ENCODE measurements around the gene TTBK1.
"Not testable (repeated sequence)": the region's sequence is repeated elsewhere in the genome, so short reads cannot be mapped to it uniquely, and the experiment has no call there.

TTBK1 gene

DNA sequence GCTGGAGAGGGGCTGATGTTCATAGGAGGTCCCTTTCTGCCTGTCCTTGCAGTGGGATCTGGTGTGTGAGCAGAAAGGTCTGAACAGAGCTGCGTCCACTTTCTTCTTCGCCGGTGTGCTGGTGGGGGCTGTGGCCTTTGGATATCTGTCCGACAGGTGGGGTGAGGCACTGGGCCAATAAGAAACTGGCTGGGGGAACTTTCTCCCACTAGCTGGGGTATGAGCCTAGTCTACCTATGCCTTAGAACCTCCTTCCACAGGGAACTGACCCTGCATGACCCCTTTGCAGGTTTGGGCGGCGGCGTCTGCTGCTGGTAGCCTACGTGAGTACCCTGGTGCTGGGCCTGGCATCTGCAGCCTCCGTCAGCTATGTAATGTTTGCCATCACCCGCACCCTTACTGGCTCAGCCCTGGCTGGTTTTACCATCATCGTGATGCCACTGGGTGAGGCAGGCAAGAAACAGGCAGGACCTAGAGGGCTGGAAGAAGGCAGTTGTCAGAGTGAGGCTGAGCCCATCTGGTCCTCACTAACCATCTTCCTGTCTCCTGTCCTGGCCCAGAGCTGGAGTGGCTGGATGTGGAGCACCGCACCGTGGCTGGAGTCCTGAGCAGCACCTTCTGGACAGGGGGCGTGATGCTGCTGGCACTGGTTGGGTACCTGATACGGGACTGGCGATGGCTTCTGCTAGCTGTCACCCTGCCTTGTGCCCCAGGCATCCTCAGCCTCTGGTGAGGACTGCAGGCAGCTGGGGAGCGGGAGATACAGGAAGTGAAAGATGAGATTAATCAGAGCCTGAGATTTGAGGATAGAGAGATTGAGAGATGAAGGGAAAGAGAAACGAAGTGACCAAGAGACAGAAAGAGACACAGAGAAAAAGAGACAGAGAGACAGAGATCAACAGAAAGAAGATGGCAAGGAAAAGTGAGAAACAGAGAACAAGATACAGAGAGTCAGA lies 56.3 kb downstream of the TTBK1 start:
- H3K27ac ChIP-seq (ENCODE audit: low read depth, low read length) = no peak overlapping the region

DNA sequence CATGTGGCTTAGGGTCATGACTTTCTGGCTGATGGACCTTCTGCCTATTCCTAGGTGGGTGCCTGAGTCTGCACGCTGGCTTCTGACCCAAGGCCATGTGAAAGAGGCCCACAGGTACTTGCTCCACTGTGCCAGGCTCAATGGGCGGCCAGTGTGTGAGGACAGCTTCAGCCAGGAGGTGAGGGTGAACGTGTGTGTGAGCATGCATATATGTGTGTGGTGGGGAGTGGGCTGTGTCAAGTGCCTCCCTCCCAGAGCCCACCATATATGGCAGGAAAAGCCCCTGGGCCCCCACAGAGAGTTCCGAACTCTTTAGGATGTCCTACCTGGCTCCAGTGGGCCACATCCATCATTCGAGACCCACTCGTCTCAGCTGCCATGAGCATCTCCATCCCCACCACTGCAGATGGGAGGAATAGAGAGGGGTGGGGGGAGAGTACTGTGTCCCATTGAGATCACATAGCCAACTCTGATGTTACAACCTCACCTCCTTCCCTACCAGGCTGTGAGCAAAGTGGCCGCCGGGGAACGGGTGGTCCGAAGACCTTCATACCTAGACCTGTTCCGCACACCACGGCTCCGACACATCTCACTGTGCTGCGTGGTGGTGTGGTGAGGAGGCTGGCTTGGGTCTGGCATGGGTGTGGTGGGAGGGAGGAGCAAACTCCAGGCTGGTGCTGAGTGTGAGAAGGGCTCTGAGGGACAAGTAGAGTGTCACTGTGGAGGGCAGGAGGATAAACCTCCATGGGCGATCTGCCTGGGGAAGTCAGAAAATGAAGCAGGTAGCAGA lies 58.0 kb downstream of the TTBK1 start:
- H3K36me3 ChIP-seq (ENCODE audit: control insufficient read depth in 1 of 2, insufficient read depth in 2 of 2, low read length in 2 of 2) = no peaks in the 10 kb centered on the region
- no peak overlapping the region for H2AK5ac ChIP-seq (ENCODE audit: low read length)
- no peak overlapping the region for H2AFZ ChIP-seq (ENCODE audit: insufficient read depth, low read length, poor library complexity)
- peaks cover 4% of the 10 kb centered on the region for H3K9me3 ChIP-seq (ENCODE audit: insufficient read depth, low read depth, low read length)
- no peak overlapping the region for H2BK120ac ChIP-seq (ENCODE audit: insufficient read depth, low read length, poor library complexity)
- H3K14ac ChIP-seq (ENCODE audit: low read length) = no peak overlapping the region
- H3K27me3 ChIP-seq (ENCODE audit: insufficient read depth, low read length) = no peaks in the 10 kb centered on the region
- no peak overlapping the region for H4K12ac ChIP-seq (ENCODE audit: low read depth, low read length)
- no peak overlapping the region for H2BK12ac ChIP-seq (ENCODE audit: low read length)
- no peak overlapping the region for H4K8ac ChIP-seq (ENCODE audit: low read depth, low read length)
- DNase-seq = no peak
- no peaks in the 10 kb centered on the region for H3K79me1 ChIP-seq (ENCODE audit: low read length)
- H3K18ac ChIP-seq (ENCODE audit: low read length) = no peak overlapping the region
- H2BK5ac ChIP-seq (ENCODE audit: low read depth, low read length, poor library complexity) = no peak overlapping the region
- H3K79me2 ChIP-seq (ENCODE audit: control insufficient read depth, insufficient read depth, low read length, poor library complexity) = no peaks in the 10 kb centered on the region
- no peak overlapping the region for H4K91ac ChIP-seq (ENCODE audit: low read depth, low read length)
- no CpG with 5 or more reads among the region's 15 CpGs for WGBS (ENCODE audit: extremely low coverage, insufficient coverage, insufficient read length)
- H3K9ac ChIP-seq (ENCODE audit: low read length) = no peak overlapping the region
- no peak overlapping the region for H3K27ac ChIP-seq (ENCODE audit: low read depth, low read length)
- no peak overlapping the region for H3K23ac ChIP-seq (ENCODE audit: low read length)
- no peak overlapping the region for H3K4me2 ChIP-seq (ENCODE audit: low read length)
- no peak overlapping the region for H3K4me3 ChIP-seq (ENCODE audit: low read depth, low read length)
- no peaks in the 10 kb centered on the region for H3K4me1 ChIP-seq (ENCODE audit: control insufficient read depth in 1 of 2, insufficient read depth in 2 of 2, low read length in 2 of 2)
- H3K4ac ChIP-seq (ENCODE audit: low read depth, low read length) = no peak overlapping the region

More for the DNA sequence above, 56.3 kb downstream of the TTBK1 start:
- no peak overlapping the region for H2BK5ac ChIP-seq (ENCODE audit: low read depth, low read length, poor library complexity)
- H3K27me3 ChIP-seq (ENCODE audit: insufficient read depth, low read length) = no peaks in the 10 kb centered on the region
- peaks cover 4% of the 10 kb centered on the region for H3K9me3 ChIP-seq (ENCODE audit: insufficient read depth, low read depth, low read length)
- no peak overlapping the region for H3K4me3 ChIP-seq (ENCODE audit: low read depth, low read length)
- no peak overlapping the region for H2BK12ac ChIP-seq (ENCODE audit: low read length)
- no peak overlapping the region for H2AK5ac ChIP-seq (ENCODE audit: low read length)
- DNase-seq = no peak
- no peaks in the 10 kb centered on the region for H3K79me1 ChIP-seq (ENCODE audit: low read length)
- H3K18ac ChIP-seq (ENCODE audit: low read length) = no peak overlapping the region
- no peak overlapping the region for H4K8ac ChIP-seq (ENCODE audit: low read depth, low read length)
- H3K36me3 ChIP-seq (ENCODE audit: control insufficient read depth in 1 of 2, insufficient read depth in 2 of 2, low read length in 2 of 2) = no peaks in the 10 kb centered on the region
- H3K23ac ChIP-seq (ENCODE audit: low read length) = no peak overlapping the region
- no peaks in the 10 kb centered on the region for H3K79me2 ChIP-seq (ENCODE audit: control insufficient read depth, insufficient read depth, low read length, poor library complexity)
- no peak overlapping the region for H2AFZ ChIP-seq (ENCODE audit: insufficient read depth, low read length, poor library complexity)
- no peak overlapping the region for H3K9ac ChIP-seq (ENCODE audit: low read length)
- no CpG with 5 or more reads among the region's 18 CpGs for WGBS (ENCODE audit: extremely low coverage, insufficient coverage, insufficient read length)
- H4K12ac ChIP-seq (ENCODE audit: low read depth, low read length) = no peak overlapping the region
- no peak overlapping the region for H3K4ac ChIP-seq (ENCODE audit: low read depth, low read length)
- H3K14ac ChIP-seq (ENCODE audit: low read length) = no peak overlapping the region
- no peak overlapping the region for H3K4me2 ChIP-seq (ENCODE audit: low read length)
- H3K4me1 ChIP-seq (ENCODE audit: control insufficient read depth in 1 of 2, insufficient read depth in 2 of 2, low read length in 2 of 2) = no peaks in the 10 kb centered on the region
- no peak overlapping the region for H4K91ac ChIP-seq (ENCODE audit: low read depth, low read length)
- H2BK120ac ChIP-seq (ENCODE audit: insufficient read depth, low read length, poor library complexity) = no peak overlapping the region

DNA sequence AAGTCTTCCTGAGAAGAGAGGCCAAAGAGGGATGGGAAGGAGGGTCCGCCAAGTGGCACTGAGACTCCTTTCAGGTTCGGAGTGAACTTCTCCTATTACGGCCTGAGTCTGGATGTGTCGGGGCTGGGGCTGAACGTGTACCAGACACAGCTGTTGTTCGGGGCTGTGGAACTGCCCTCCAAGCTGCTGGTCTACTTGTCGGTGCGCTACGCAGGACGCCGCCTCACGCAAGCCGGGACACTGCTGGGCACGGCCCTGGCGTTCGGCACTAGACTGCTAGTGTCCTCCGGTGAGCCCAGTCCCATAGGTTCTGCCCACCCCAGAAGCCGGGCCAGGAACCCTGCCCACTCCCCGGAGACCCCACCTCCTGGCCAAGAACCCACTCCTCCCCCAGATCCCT lies 58.8 kb downstream of the TTBK1 start:
- H3K14ac ChIP-seq (ENCODE audit: low read length) = no peak overlapping the region
- no peak overlapping the region for H3K4me3 ChIP-seq (ENCODE audit: low read depth, low read length)
- H3K18ac ChIP-seq (ENCODE audit: low read length) = no peak overlapping the region
- DNase-seq = no peak
- H3K4me1 ChIP-seq (ENCODE audit: control insufficient read depth in 1 of 2, insufficient read depth in 2 of 2, low read length in 2 of 2) = no peaks in the 10 kb centered on the region
- peaks cover 4% of the 10 kb centered on the region for H3K9me3 ChIP-seq (ENCODE audit: insufficient read depth, low read depth, low read length)
- no peak overlapping the region for H4K12ac ChIP-seq (ENCODE audit: low read depth, low read length)
- H3K79me2 ChIP-seq (ENCODE audit: control insufficient read depth, insufficient read depth, low read length, poor library complexity) = no peaks in the 10 kb centered on the region
- H3K4me2 ChIP-seq (ENCODE audit: low read length) = no peak overlapping the region
- no peaks in the 10 kb centered on the region for H3K27me3 ChIP-seq (ENCODE audit: insufficient read depth, low read length)
- no peak overlapping the region for H2AK5ac ChIP-seq (ENCODE audit: low read length)
- H3K79me1 ChIP-seq (ENCODE audit: low read length) = no peaks in the 10 kb centered on the region
- no peak overlapping the region for H3K4ac ChIP-seq (ENCODE audit: low read depth, low read length)
- H3K27ac ChIP-seq (ENCODE audit: low read depth, low read length) = no peak overlapping the region
- no peak overlapping the region for H2BK5ac ChIP-seq (ENCODE audit: low read depth, low read length, poor library complexity)
- no peak overlapping the region for H2BK12ac ChIP-seq (ENCODE audit: low read length)
- H3K23ac ChIP-seq (ENCODE audit: low read length) = no peak overlapping the region
- no peak overlapping the region for H4K91ac ChIP-seq (ENCODE audit: low read depth, low read length)
- H3K9ac ChIP-seq (ENCODE audit: low read length) = no peak overlapping the region
- no CpG with 5 or more reads among the region's 19 CpGs for WGBS (ENCODE audit: extremely low coverage, insufficient coverage, insufficient read length)
- H3K36me3 ChIP-seq (ENCODE audit: control insufficient read depth in 1 of 2, insufficient read depth in 2 of 2, low read length in 2 of 2) = no peaks in the 10 kb centered on the region
- H4K8ac ChIP-seq (ENCODE audit: low read depth, low read length) = no peak overlapping the region
- H2AFZ ChIP-seq (ENCODE audit: insufficient read depth, low read length, poor library complexity) = no peak overlapping the region
- no peak overlapping the region for H2BK120ac ChIP-seq (ENCODE audit: insufficient read depth, low read length, poor library complexity)

DNA sequence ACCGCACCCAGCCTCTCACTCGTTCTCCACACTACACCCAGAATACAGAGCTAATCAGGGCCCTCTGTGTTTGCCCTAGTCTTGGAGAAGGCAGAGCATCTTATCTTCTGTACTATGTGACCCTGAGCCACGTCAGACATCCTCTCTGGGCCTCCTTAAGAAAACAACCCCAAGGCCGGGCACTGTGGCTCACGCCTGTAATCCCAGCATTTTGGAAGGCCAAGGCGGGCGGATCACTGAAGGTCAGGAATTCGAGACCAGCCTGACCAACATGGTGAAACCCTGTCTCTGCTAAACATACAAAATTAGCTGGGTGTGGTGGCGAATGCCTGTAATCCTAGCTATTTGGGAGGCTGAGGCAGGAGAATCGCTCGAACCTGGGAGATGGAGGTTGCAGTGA lies 59.7 kb downstream of the TTBK1 start:
- not testable (repeated sequence) for H2BK5ac ChIP-seq (ENCODE audit: low read depth, low read length, poor library complexity); H2BK120ac ChIP-seq (ENCODE audit: insufficient read depth, low read length, poor library complexity); H3K18ac ChIP-seq (ENCODE audit: low read length); H3K4me3 ChIP-seq (ENCODE audit: low read depth, low read length); H3K9me3 ChIP-seq (ENCODE audit: insufficient read depth, low read depth, low read length); H3K36me3 ChIP-seq (ENCODE audit: control insufficient read depth in 1 of 2, insufficient read depth in 2 of 2, low read length in 2 of 2); DNase-seq; H4K91ac ChIP-seq (ENCODE audit: low read depth, low read length); H3K4me1 ChIP-seq (ENCODE audit: control insufficient read depth in 1 of 2, insufficient read depth in 2 of 2, low read length in 2 of 2); H2BK12ac ChIP-seq (ENCODE audit: low read length); H3K79me2 ChIP-seq (ENCODE audit: control insufficient read depth, insufficient read depth, low read length, poor library complexity); H3K4ac ChIP-seq (ENCODE audit: low read depth, low read length); H3K27ac ChIP-seq (ENCODE audit: low read depth, low read length); H4K8ac ChIP-seq (ENCODE audit: low read depth, low read length); H3K4me2 ChIP-seq (ENCODE audit: low read length); H2AK5ac ChIP-seq (ENCODE audit: low read length); H2AFZ ChIP-seq (ENCODE audit: insufficient read depth, low read length, poor library complexity); H3K9ac ChIP-seq (ENCODE audit: low read length); H3K23ac ChIP-seq (ENCODE audit: low read length); H4K12ac ChIP-seq (ENCODE audit: low read depth, low read length); H3K27me3 ChIP-seq (ENCODE audit: insufficient read depth, low read length); H3K79me1 ChIP-seq (ENCODE audit: low read length); H3K14ac ChIP-seq (ENCODE audit: low read length)
- WGBS (ENCODE audit: extremely low coverage, insufficient coverage, insufficient read length) = no CpG with 5 or more reads among the region's 11 CpGs

Data from trophoblast cell (in vitro differentiated cells and primary cell).